Measurements from ENCODE around the gene CREBRF. TPM values are rescaled to one million over a fixed set of nuclear protein-coding genes. Genes with fewer than 3 reads are reported as not detected.

The CREBRF gene
- total and polyA plus RNA-seq, 2 of the 4 experiments (the other 2 are of a cell fraction), result 3.2 to 16.1 TPM

DNA sequence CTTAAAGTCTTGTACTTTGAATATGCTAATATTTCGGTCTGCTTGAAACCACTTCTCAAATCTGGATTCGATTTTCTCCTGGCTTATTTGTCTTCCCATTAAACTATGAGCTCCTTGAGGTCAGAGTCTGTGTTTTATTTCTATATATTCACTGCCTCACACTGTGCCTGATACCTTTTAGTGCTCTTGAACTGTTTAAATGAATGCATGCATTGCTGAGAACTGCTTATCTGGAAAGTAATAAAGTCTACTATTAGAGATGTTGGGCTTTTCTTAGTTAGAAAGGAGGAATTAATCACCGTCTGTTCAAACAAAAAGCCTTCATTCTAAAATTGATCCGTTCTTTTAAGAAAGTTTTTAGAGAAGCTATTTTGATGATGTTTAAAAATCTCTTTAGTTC is 6.0 kb downstream of the CREBRF start:
- H4K91ac ChIP-seq (ENCODE audit: insufficient read depth, low read depth, low read length), result no peak overlapping the region
- H3K23ac ChIP-seq (ENCODE audit: low read depth, low read length), result no peak overlapping the region
- H3K27me3 ChIP-seq (ENCODE audit: control insufficient read depth, insufficient read depth, low read length), result no peaks in the 10 kb centered on the region
- peaks cover 18 to 28% of the 10 kb centered on the region in 2 experiments for H3K79me1 ChIP-seq (ENCODE audit: low read depth in 1 of 2, low read length in 2 of 2)
- no peak overlapping the region for H2BK15ac ChIP-seq (ENCODE audit: low read depth, low read length)
- H3K9ac ChIP-seq (ENCODE audit: low read depth, low read length), result no peak overlapping the region
- peaks cover 6% of the 10 kb centered on the region; the same call in 1 of the 2 replicates for H3K36me3 ChIP-seq (ENCODE audit: control insufficient read depth, insufficient read depth, low read length)
- H2AK9ac ChIP-seq (replicated peaks; ENCODE audit: low read depth, low read length, poor library complexity), result no peak overlapping the region
- H3K4me3 ChIP-seq (ENCODE audit: insufficient read depth, low read depth, low read length), result no peak overlapping the region
- dilution Hi-C loops (cut with HindIII; ENCODE audit: low sequenced_read_pairs, unreplicated experiment), result no loop called here
- intact Hi-C loops (cut with micrococcal nuclease), result no loop called here
- no peak overlapping the region for H3K4me2 ChIP-seq (ENCODE audit: low read depth, low read length)
- H3K9me3 ChIP-seq (ENCODE audit: control insufficient read depth, insufficient read depth, low read length), result no peaks in the 10 kb centered on the region
- DNase-seq, result no peak
- no peak overlapping the region for H2BK120ac ChIP-seq (ENCODE audit: low read depth, low read length)
- peaks cover 6% of the 10 kb centered on the region; the same call in 1 of the 2 replicates for H4K20me1 ChIP-seq (ENCODE audit: insufficient read depth, low read length)
- no peak overlapping the region for H2BK20ac ChIP-seq (ENCODE audit: low read depth, low read length)
- in situ Hi-C loops (cut with MboI; ENCODE audit: low sequenced_read_pairs), result no loop called here
- no peak overlapping the region for H3K27ac ChIP-seq (ENCODE audit: insufficient read depth, low read length)
- H2AFZ ChIP-seq (replicated peaks; ENCODE audit: low read length, poor library complexity), result no peak overlapping the region
- H4K8ac ChIP-seq (ENCODE audit: low read depth in 2 of 2, low read length in 2 of 2), result no peak overlapping the region
- ChIA-PET CTCF (interaction anchor here (1.3 kb wide), 1 partner anchor 76 kb away, joined by 3 read pairs; no protein-coding TSS in a partner anchor), POLR2A (ENCODE audit: unreplicated experiment) (no interaction called here)
- WGBS, 2 experiments (ENCODE audit: extremely low coverage in 2 of 2, insufficient read length in 1 of 2), result no CpG with 5 or more reads among the region's 4 CpGs
- H3K4me1 ChIP-seq (ENCODE audit: control insufficient read depth, insufficient read depth, low read length), result no peaks in the 10 kb centered on the region
- H2BK5ac ChIP-seq (ENCODE audit: low read depth, low read length, poor library complexity, severe bottlenecking), result no peak overlapping the region
- H3K4ac ChIP-seq (ENCODE audit: low read depth, low read length), result no peak overlapping the region
- no peak overlapping the region for H2AK5ac ChIP-seq (ENCODE audit: low read depth, low read length)
- TF ChIP-seq, protein P1, sequence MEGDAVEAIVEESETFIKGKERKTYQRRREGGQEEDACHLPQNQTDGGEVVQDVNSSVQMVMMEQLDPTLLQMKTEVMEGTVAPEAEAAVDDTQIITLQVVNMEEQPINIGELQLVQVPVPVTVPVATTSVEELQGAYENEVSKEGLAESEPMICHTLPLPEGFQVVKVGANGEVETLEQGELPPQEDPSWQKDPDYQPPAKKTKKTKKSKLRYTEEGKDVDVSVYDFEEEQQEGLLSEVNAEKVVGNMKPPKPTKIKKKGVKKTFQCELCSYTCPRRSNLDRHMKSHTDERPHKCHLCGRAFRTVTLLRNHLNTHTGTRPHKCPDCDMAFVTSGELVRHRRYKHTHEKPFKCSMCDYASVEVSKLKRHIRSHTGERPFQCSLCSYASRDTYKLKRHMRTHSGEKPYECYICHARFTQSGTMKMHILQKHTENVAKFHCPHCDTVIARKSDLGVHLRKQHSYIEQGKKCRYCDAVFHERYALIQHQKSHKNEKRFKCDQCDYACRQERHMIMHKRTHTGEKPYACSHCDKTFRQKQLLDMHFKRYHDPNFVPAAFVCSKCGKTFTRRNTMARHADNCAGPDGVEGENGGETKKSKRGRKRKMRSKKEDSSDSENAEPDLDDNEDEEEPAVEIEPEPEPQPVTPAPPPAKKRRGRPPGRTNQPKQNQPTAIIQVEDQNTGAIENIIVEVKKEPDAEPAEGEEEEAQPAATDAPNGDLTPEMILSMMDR (conservative IDR thresholded peaks at IDR 0.05; ENCODE audit: low read depth, low read length), result no peak
- TF ChIP-seq FOS (IDR thresholded peaks at IDR 0.05; ENCODE audit: low read depth, low read length), result no peak
- no peak for TF ChIP-seq SMC3 (IDR thresholded peaks at IDR 0.05; ENCODE audit: low read depth, low read length)
- H3K14ac ChIP-seq (replicated peaks; ENCODE audit: low read depth, low read length), result no peak overlapping the region
- no peak for ATAC-seq (ENCODE audit: low read depth)
- no TSS peak for BruUV-seq (replicated peaks)
- no peak overlapping the region for H4K5ac ChIP-seq (ENCODE audit: low read depth, low read length)
- 0 out of 2 replicates have a peak, but pooled peaks cover 3% of the 10 kb centered on the region for H3K9me1 ChIP-seq (ENCODE audit: insufficient read depth, low read length)
- no peak overlapping the region for H3K18ac ChIP-seq (ENCODE audit: low read depth, low read length)
- H3K56ac ChIP-seq (ENCODE audit: extremely low read depth, insufficient read depth, low read length), result no peak overlapping the region

Data from IMR-90 (cell line).